ENCODE measurements around the gene VCAN. TPM values are rescaled to one million over a fixed set of nuclear protein-coding genes. Genes with fewer than 3 reads are reported as not detected.

Gene VCAN
- total RNA-seq, 1 donor from 2014 or later = 341 TPM

- H3K4me3 Mint-ChIP-seq = no peak overlapping the region
- H3K27ac Mint-ChIP-seq = no peak overlapping the region
- no peak for TF ChIP-seq CTCF (conservative IDR thresholded peaks at IDR 0.05)
- peaks cover 64% of the 10 kb centered on the region for H3K36me3 Mint-ChIP-seq
- peaks cover 3% of the 10 kb centered on the region for H3K9me3 Mint-ChIP-seq
- peaks cover 9% of the 10 kb centered on the region for H3K4me1 Mint-ChIP-seq (ENCODE audit: unreplicated experiment)
- no peak for DNase-seq (ENCODE audit: extremely low spot score, unreplicated experiment)
- H3K27me3 Mint-ChIP-seq = no peaks in the 10 kb centered on the region
These were observed 23.1 kb downstream of the VCAN start for GRCh38 chr5:83494666-83495065.

- Mint-ChIP-seq H3K4me1 (ENCODE audit: unreplicated experiment) (peaks cover 5% of the 10 kb centered on the region), H3K4me3 (no peak overlapping the region), H3K27ac (no peak overlapping the region), H3K9me3 (peaks cover 7% of the 10 kb centered on the region), H3K36me3 (peaks cover 70% of the 10 kb centered on the region), H3K27me3 (no peaks in the 10 kb centered on the region)
- no peak for TF ChIP-seq CTCF (conservative IDR thresholded peaks at IDR 0.05)
- DNase-seq (ENCODE audit: extremely low spot score, unreplicated experiment) = no peak
These were observed 25.1 kb downstream of the VCAN start for GRCh38 chr5:83496626-83497025.

- Mint-ChIP-seq H3K4me1 (ENCODE audit: unreplicated experiment) (peaks cover 4% of the 10 kb centered on the region), H3K36me3 (peaks cover 64% of the 10 kb centered on the region), H3K9me3 (peaks cover 7% of the 10 kb centered on the region), H3K4me3 (no peak overlapping the region), H3K27me3 (no peaks in the 10 kb centered on the region), H3K27ac (no peak overlapping the region)
- no peak for TF ChIP-seq CTCF (conservative IDR thresholded peaks at IDR 0.05)
- DNase-seq (ENCODE audit: extremely low spot score, unreplicated experiment) = no peak
These were observed 27.0 kb downstream of the VCAN start for GRCh38 chr5:83498585-83498984.

GRCh38 chr5:83503662-83504061, 32.1 kb downstream of the VCAN start:
- no peak for DNase-seq (ENCODE audit: extremely low spot score, unreplicated experiment)
- H3K36me3 Mint-ChIP-seq = peaks cover 56% of the 10 kb centered on the region
- H3K4me1 Mint-ChIP-seq (ENCODE audit: unreplicated experiment) = no peaks in the 10 kb centered on the region
- no peak for TF ChIP-seq CTCF (conservative IDR thresholded peaks at IDR 0.05)
- no peaks in the 10 kb centered on the region for H3K27me3 Mint-ChIP-seq
- H3K27ac Mint-ChIP-seq = no peak overlapping the region
- H3K9me3 Mint-ChIP-seq = peaks cover 14% of the 10 kb centered on the region
- no peak overlapping the region for H3K4me3 Mint-ChIP-seq

GRCh38 chr5:83507431-83507830, 35.9 kb downstream of the VCAN start:
- H3K4me3 Mint-ChIP-seq = no peak overlapping the region
- H3K36me3 Mint-ChIP-seq = peaks cover 30% of the 10 kb centered on the region
- no peaks in the 10 kb centered on the region for H3K27me3 Mint-ChIP-seq
- H3K9me3 Mint-ChIP-seq = peaks cover 7% of the 10 kb centered on the region
- no peak overlapping the region for H3K27ac Mint-ChIP-seq
- no peak for DNase-seq (ENCODE audit: extremely low spot score, unreplicated experiment)
- TF ChIP-seq CTCF (conservative IDR thresholded peaks at IDR 0.05) = no peak
- peaks cover 9% of the 10 kb centered on the region for H3K4me1 Mint-ChIP-seq (ENCODE audit: unreplicated experiment)

GRCh38 chr5:83509540-83509939, 38.0 kb downstream of the VCAN start:
- Mint-ChIP-seq H3K9me3 (peaks cover 7% of the 10 kb centered on the region), H3K27me3 (no peaks in the 10 kb centered on the region), H3K36me3 (peaks cover 23% of the 10 kb centered on the region), H3K4me1 (ENCODE audit: unreplicated experiment) (peaks cover 9% of the 10 kb centered on the region), H3K27ac (peak overlapping the region; percentile 6), H3K4me3 (no peak overlapping the region)
- TF ChIP-seq CTCF (conservative IDR thresholded peaks at IDR 0.05) = no peak
- DNase-seq (ENCODE audit: extremely low spot score, unreplicated experiment) = no peak

Measured in type B pancreatic cell (in vitro differentiated cells).